GM12878 (cell line): Measurements from ENCODE around the gene MYL3. TPM values are rescaled to one million over a fixed set of nuclear protein-coding genes. Genes with fewer than 3 reads are reported as not detected.

Experiments used
- ATAC-seq: fragments of 200-7000 bp; cut with Tn5 transposase; 3 replicates; pipeline ENCODE4 v1.9.1; 2020; ENCODE audit warnings: mild to moderate bottlenecking, moderate library complexity
- BruUV-seq: library from RNA; stranded (reverse); fragments of 400-500 nt; replicated peaks from 2 replicates; lab custom pipeline; 2021; lab: Mats Ljungman, UMichigan
- CTCF ChIA-PET: fragments of 300-600 bp; sonication (Branson Sonifier 250); formaldehyde crosslinking; extraction: SDS; loops from one replicate; lab custom pipeline; 2021; ENCODE audit warnings: inconsistent platforms; lab: Yijun Ruan, JAX
- POLR2A ChIA-PET: fragments of 350-600 bp; formaldehyde crosslinking; extraction: SDS; loops from one replicate; lab custom pipeline; 2021; ENCODE audit warnings: inconsistent platforms; lab: Charles Lee
- RAD21 ChIA-PET: fragments of 300-600 bp; sonication (Branson Sonifier 250); formaldehyde crosslinking; loops from one replicate; lab custom pipeline; 2023; ENCODE audit warnings: antibody characterized with exemption; ENCODE audit not compliant: unreplicated experiment; lab: Charles Lee
- SMC1A ChIA-PET: fragments of 300-600 bp; sonication (Branson Sonifier 250); formaldehyde crosslinking; loops from one replicate; lab custom pipeline; 2023; ENCODE audit not compliant: unreplicated experiment, uncharacterized antibody; lab: Charles Lee
- DNase-seq: peaks from one replicate; pipeline ENCODE4 v3.0.0-alpha.2; 2011; ENCODE audit warnings: low read depth, low spot score
- FAIRE-seq: peaks from 3 replicates; lab custom pipeline; 2011; peaks lifted over from hg19 to GRCh38; lab: Jason Lieb, UNC
- H2AFZ ChIP-seq: 2 replicates; pipeline ENCODE4 v1.6.0; 2011; ENCODE audit warnings: low read depth, low read length, control low read depth; ENCODE audit not compliant: control insufficient read depth
- H3K27ac ChIP-seq: 2 replicates; pipeline ENCODE4 v1.5.1; 2011; ENCODE audit warnings: control low read depth; ENCODE audit not compliant: control insufficient read depth, insufficient read depth
- H3K27me3 ChIP-seq, 2 experiments: replicated peaks in 1 of 2; 2 replicates each; pipeline versions ENCODE4 v1.6.0 to v1.6.1; 2011; ENCODE audit warnings: low read length in 1 of 2; ENCODE audit not compliant: control insufficient read depth in 2 of 2, insufficient read depth in 2 of 2
- H3K36me3 ChIP-seq, 2 experiments: 2 replicates each; pipeline ENCODE4 v1.5.1; 2011; ENCODE audit warnings: low read length in 1 of 2; ENCODE audit not compliant: control insufficient read depth in 2 of 2, insufficient read depth in 2 of 2
- H3K4me1 ChIP-seq: 2 replicates; pipeline ENCODE4 v1.6.1; 2011; ENCODE audit warnings: mild to moderate bottlenecking, low read length, moderate library complexity, mixed read lengths; ENCODE audit not compliant: control insufficient read depth, insufficient read depth
- H3K4me2 ChIP-seq: 2 replicates; pipeline ENCODE4 v1.6.0; 2011; ENCODE audit warnings: control low read depth; ENCODE audit not compliant: control insufficient read depth, insufficient read depth
- H3K4me3 ChIP-seq: fragments of 200-600 bp; sonication (generic); 2 replicates; pipeline ENCODE4 v1.5.1; 2016
- H3K79me2 ChIP-seq: 2 replicates; pipeline ENCODE4 v1.6.0; 2011; ENCODE audit warnings: low read length; ENCODE audit not compliant: control insufficient read depth, insufficient read depth
- H3K9ac ChIP-seq: 2 replicates; pipeline ENCODE4 v1.8.0; 2011; ENCODE audit warnings: low read length, control low read depth, mixed read lengths; ENCODE audit not compliant: control insufficient read depth, insufficient read depth
- H3K9me3 ChIP-seq: replicated peaks from 3 replicates; pipeline ENCODE4 v1.5.1; 2011; ENCODE audit warnings: mild to moderate bottlenecking, low read length; ENCODE audit not compliant: control insufficient read depth, insufficient read depth
- H4K20me1 ChIP-seq: 2 replicates; pipeline ENCODE4 v1.6.0; 2011; ENCODE audit not compliant: control insufficient read depth, insufficient read depth
- CBFB ChIP-seq: IDR thresholded peaks from 2 replicates; pipeline ENCODE4 v1.6.1; 2016; ENCODE audit warnings: antibody characterized with exemption, low read depth
- CBX5 ChIP-seq: sonication (generic); IDR thresholded peaks from 2 replicates; pipeline ENCODE4 v1.6.1; 2016; ENCODE audit warnings: low read depth, moderate library complexity, mild to moderate bottlenecking, inconsistent platforms
- CUX1 ChIP-seq: IDR thresholded peaks from 2 replicates; pipeline ENCODE4 v1.6.1; 2012; ENCODE audit warnings: improper control_type of control experiment, low read depth, low read length; ENCODE audit not compliant: insufficient replicate concordance
- DPF2 ChIP-seq: fragments of 450-650 bp; IDR thresholded peaks from 2 replicates; pipeline ENCODE4 v1.6.1; 2017; ENCODE audit warnings: mild to moderate bottlenecking
- ELK1 ChIP-seq: IDR thresholded peaks from 2 replicates; pipeline ENCODE4 v1.6.1; 2012; ENCODE audit warnings: low read depth, low read length, improper control_type of control experiment
- HDAC6 ChIP-seq: fragments of 200-600 bp; sonication (generic); IDR thresholded peaks from one replicate; pipeline ENCODE4 v1.8.0; 2017; ENCODE audit warnings: antibody characterized with exemption; ENCODE audit not compliant: unreplicated experiment
- NFXL1 ChIP-seq: fragments of 450-650 bp; IDR thresholded peaks from 2 replicates; pipeline ENCODE4 v1.6.1; 2017; ENCODE audit warnings: antibody characterized with exemption, mild to moderate bottlenecking, borderline replicate concordance
- RELB ChIP-seq: fragments of 450-650 bp; IDR thresholded peaks from 2 replicates; pipeline ENCODE4 v1.6.1; 2017; ENCODE audit warnings: low read depth, mild to moderate bottlenecking, moderate library complexity
- STAT1 ChIP-seq: fragments of 450-650 bp; conservative IDR thresholded peaks from 2 replicates; pipeline ENCODE4 v1.6.1; 2014; ENCODE audit warnings: antibody characterized with exemption, mild to moderate bottlenecking
- STAT3 ChIP-seq: IDR thresholded peaks from 2 replicates; pipeline ENCODE4 v1.6.1; 2011; ENCODE audit warnings: low read depth, low read length, improper control_type of control experiment
- YBX1 ChIP-seq: fragments of 450-650 bp; IDR thresholded peaks from 2 replicates; pipeline ENCODE4 v1.6.1; 2016; ENCODE audit warnings: antibody characterized with exemption
- ZBTB4 ChIP-seq: fragments of 450-650 bp; formaldehyde crosslinking; IDR thresholded peaks from 2 replicates; pipeline ENCODE4 v1.4.0; 2022; ENCODE audit warnings: mild to moderate bottlenecking, moderate library complexity
- WGBS: methylation state at CpG from one replicate; pipeline ENCODE4 v1.1.6; 2016; ENCODE audit warnings: low lambda C conversion rate; ENCODE audit not compliant: insufficient replicate concordance, insufficient coverage; ENCODE audit errors: missing lambda C conversion rate; 5-methylcytosine and 5-hydroxymethylcytosine counted together
- in situ Hi-C: fragments of 300-500 bp; cut with MboI; formaldehyde crosslinking; loops from 9 replicates; pipeline ENCODE4 v1.14.3; 2018; ENCODE audit warnings: mixed read lengths
- intact Hi-C: fragments of 100-400 bp; cut with micrococcal nuclease; formaldehyde crosslinking; loops from one replicate; pipeline ENCODE4 v1.14.2; 2022; ENCODE audit not compliant: unreplicated experiment
- polyA plus RNA-seq, 11 experiments: library from polyadenylated mRNA; depleted of rRNA in 4 of 11; unstranded in 6 of 11; stranded (reverse) in 5 of 11; fragments of >200 nt; fragmentation: Nextera tagmentation in 4 of 11; fragmentation: Illumina TruSeq in 1 of 11; extraction: Ambion mirVana in 4 of 11; extraction: Trizol in 1 of 11; gene quantifications; 1 replicate in 1 of 11; 2 replicates in 10 of 11; pipeline versions ENCODE4 v1.2.1 to v1.2.3, GENCODE V29; 2011 to 2016; ENCODE audit warnings: inconsistent platforms in 2 of 11, missing spikeins in 2 of 11, low read depth in 1 of 11
- total RNA-seq, 4 experiments: library from RNA; depleted of rRNA in 3 of 4; stranded (reverse); fragments of >200 nt in 3 of 4; fragmentation: Illumina TruSeq in 1 of 4; extraction: Trizol in 1 of 4; gene quantifications; 2 replicates each; pipeline versions ENCODE4 v1.2.1 to v1.2.3, GENCODE V29; 2013 to 2021

MYL3 gene
- total and polyA plus RNA-seq, 10 of the 15 experiments (the other 5 are each of a cell fraction or from before 2014, with no cell fraction given), result 0.40 TPM; not detected in 9

GRCh38 chr3:46909535-46910161 is 46.4 kb upstream of the MYL3 start:
- SMC1A ChIA-PET, result interaction anchor here (0.5 to 1.8 kb wide), 12 partner anchors 14 to 511 kb away, joined by 3 to 8 read pairs (median 3); no protein-coding TSS in a partner anchor
- peak; percentile 93 for ATAC-seq
- no peak overlapping the region for H3K4me3 ChIP-seq
- no peak overlapping the region for H3K27ac ChIP-seq
- CTCF ChIA-PET, result interaction anchor here (0.5 to 1.8 kb wide), 39 partner anchors 8 to 1293 kb away, joined by 3 to 20 read pairs (median 4); no protein-coding TSS in a partner anchor
- no peaks in the 10 kb centered on the region for H4K20me1 ChIP-seq
- POLR2A ChIA-PET, result interaction anchor here (0.6 kb wide), 1 partner anchor 67 kb away, joined by 3 read pairs; no protein-coding TSS in a partner anchor
- peaks cover 5% of the 10 kb centered on the region for H3K4me1 ChIP-seq
- H3K4me2 ChIP-seq, result no peak overlapping the region
- in situ Hi-C loops (no loop called here), intact Hi-C loops (loop anchor here (1.0 kb wide), 1 partner anchor 43 kb away; no protein-coding TSS in a partner anchor)
- FAIRE-seq, result no peak
- no peak for DNase-seq
- no peak overlapping the region for H2AFZ ChIP-seq
- no TSS peak for BruUV-seq
- H3K9me3 ChIP-seq, result no peaks in the 10 kb centered on the region
- 0 out of 4 replicates have a peak, but pooled peaks cover 0 to 3% of the 10 kb centered on the region in 2 experiments for H3K36me3 ChIP-seq
- H3K27me3 ChIP-seq, result no peaks in the 10 kb centered on the region
- RAD21 ChIA-PET, result interaction anchor here (0.7 to 1.6 kb wide), 15 partner anchors 9 to 414 kb away, joined by 3 to 7 read pairs (median 4); no protein-coding TSS in a partner anchor
- no peak overlapping the region for H3K9ac ChIP-seq
- no peaks in the 10 kb centered on the region for H3K79me2 ChIP-seq
- 17% methylated on average over 18 of the region's 18 CpGs for WGBS
- no peak for TF ChIP-seq NFXL1
- no peak for TF ChIP-seq DPF2
- TF ChIP-seq YBX1, result no peak
- no peak for TF ChIP-seq STAT3
- TF ChIP-seq HDAC6, result no peak
- TF ChIP-seq CUX1, result no peak
- no peak for TF ChIP-seq STAT1
- no peak for TF ChIP-seq CBFB
- no peak for TF ChIP-seq RELB
- no peak for TF ChIP-seq ELK1
- TF ChIP-seq CBX5, result no peak
- no peak for TF ChIP-seq ZBTB4 (CRISPR knock-in tag)
